OCI-LY7 (cell line): ENCODE measurements around the gene BTRC. TPM values are rescaled to one million over a fixed set of nuclear protein-coding genes. Genes with fewer than 3 reads are reported as not detected.

Experiments
- BruUV-seq: library from RNA; stranded (reverse); fragments of 400-500 nt; replicated peaks from 2 replicates; lab custom pipeline; 2021; lab: Mats Ljungman, UMichigan
- CTCF ChIA-PET: fragments of 300-600 bp; sonication (Branson Sonifier 250); formaldehyde crosslinking; loops from one replicate; lab custom pipeline; 2022; ENCODE audit warnings: antibody characterized with exemption; ENCODE audit not compliant: unreplicated experiment; lab: Charles Lee
- POLR2A ChIA-PET: fragments of 300-600 bp; sonication (Branson Sonifier 250); formaldehyde crosslinking; loops from one replicate; lab custom pipeline; 2022; ENCODE audit warnings: antibody characterized with exemption; lab: Charles Lee
- DNase-seq: peaks from one replicate; pipeline ENCODE4 v3.0.0-alpha.2; 2015; ENCODE audit warnings: low spot score
- H2AFZ ChIP-seq: fragments of 200-600 bp; sonication (generic), shearing (Covaris generic); 2 replicates; pipeline ENCODE4 v1.6.1; 2014; ENCODE audit warnings: mild to moderate bottlenecking, antibody characterized with exemption, low read length, moderate library complexity
- H3K27ac ChIP-seq: fragments of 200-600 bp; sonication (generic); 2 replicates; pipeline ENCODE4 v1.5.1; 2014; ENCODE audit warnings: mixed run types, low read depth, mild to moderate bottlenecking, moderate library complexity, low read length, inconsistent platforms; ENCODE audit not compliant: poor library complexity, severe bottlenecking
- H3K36me3 ChIP-seq: fragments of 200-600 bp; sonication (generic); 2 replicates; pipeline ENCODE4 v1.6.1; 2014; ENCODE audit warnings: mild to moderate bottlenecking, antibody characterized with exemption, low read length, moderate library complexity, mixed read lengths; ENCODE audit not compliant: insufficient read depth
- H3K4me1 ChIP-seq: fragments of 200-600 bp; sonication (generic); 2 replicates; pipeline ENCODE4 v1.5.1; 2014; ENCODE audit warnings: mild to moderate bottlenecking, low read length; ENCODE audit not compliant: insufficient read depth, poor library complexity, severe bottlenecking
- H3K4me2 ChIP-seq: fragments of 200-600 bp; sonication (generic); 2 replicates; pipeline ENCODE4 v1.6.1; 2014; ENCODE audit warnings: mild to moderate bottlenecking, low read length
- H3K4me3 ChIP-seq: fragments of 200-600 bp; sonication (generic); 2 replicates; pipeline ENCODE4 v1.5.1; 2014; ENCODE audit warnings: mild to moderate bottlenecking, low read depth, low read length; ENCODE audit not compliant: poor library complexity, severe bottlenecking
- H3K79me2 ChIP-seq: fragments of 200-600 bp; sonication (generic); 2 replicates; pipeline ENCODE4 v1.6.1; 2016; ENCODE audit warnings: low read depth, mild to moderate bottlenecking, low read length, moderate library complexity, mixed read lengths; ENCODE audit not compliant: insufficient read depth
- H3K9me2 ChIP-seq: fragments of 200-600 bp; sonication (generic); 2 replicates; pipeline ENCODE4 v1.6.1; 2016; ENCODE audit warnings: mild to moderate bottlenecking, low read length, mixed read lengths; ENCODE audit not compliant: insufficient read depth
- H3K9me3 ChIP-seq: fragments of 200-600 bp; sonication (generic); 2 replicates; pipeline ENCODE4 v1.6.1; 2014; ENCODE audit warnings: mild to moderate bottlenecking, mixed run types, low read length, mixed read lengths
- H4K20me1 ChIP-seq: fragments of 200-600 bp; sonication (generic); 2 replicates; pipeline ENCODE4 v1.6.1; 2014; ENCODE audit warnings: mild to moderate bottlenecking, antibody characterized with exemption, low read length, moderate library complexity, mixed read lengths; ENCODE audit not compliant: insufficient read depth
- CTCF ChIP-seq: fragments of 200-600 bp; sonication (generic); conservative IDR thresholded peaks from 2 replicates; pipeline ENCODE4 v1.5.1; 2014; ENCODE audit warnings: mild to moderate bottlenecking, antibody characterized with exemption, low read length, moderate library complexity, mixed read lengths
- EZH2phosphoT487 ChIP-seq: fragments of 200-600 bp; sonication (generic); IDR thresholded peaks from 2 replicates; pipeline ENCODE4 v1.6.1; 2018; ENCODE audit warnings: low read depth, borderline replicate concordance, mild to moderate bottlenecking, mixed run types, antibody characterized with exemption, low read length, moderate library complexity, mixed read lengths
- intact Hi-C: fragments of 100-400 bp; cut with micrococcal nuclease; formaldehyde crosslinking; loops from one replicate; pipeline ENCODE4 v1.10.0; 2022; ENCODE audit not compliant: unreplicated experiment
- total RNA-seq, 2 experiments: library from RNA; depleted of rRNA in 1 of 2; stranded (reverse); fragments of >200 nt in 1 of 2; shearing (Covaris generic) in 1 of 2; gene quantifications; 2 replicates each; pipeline ENCODE4 v1.2.3, GENCODE V29; 2014 to 2022

BTRC gene
- total RNA-seq, 2 experiments from 2014 or later: 6.1 to 17.8 TPM

GRCh38 chr10:101561068-101561915 is 207.3 kb downstream of the BTRC start:
- TF ChIP-seq CTCF (no peak), EZH2phosphoT487 (no peak)
- no peaks in the 10 kb centered on the region for H3K79me2 ChIP-seq
- ChIA-PET CTCF (no interaction called here), POLR2A (no interaction called here)
- H3K4me3 ChIP-seq: no peak overlapping the region
- no peaks in the 10 kb centered on the region for H3K36me3 ChIP-seq
- H2AFZ ChIP-seq: no peak overlapping the region
- H3K4me2 ChIP-seq: no peak overlapping the region
- H3K27ac ChIP-seq: no peak overlapping the region
- no TSS peak for BruUV-seq
- H3K9me3 ChIP-seq: no peaks in the 10 kb centered on the region
- H3K4me1 ChIP-seq: no peaks in the 10 kb centered on the region
- no peaks in the 10 kb centered on the region for H3K9me2 ChIP-seq
- no peaks in the 10 kb centered on the region for H4K20me1 ChIP-seq
- no peak for DNase-seq
- intact Hi-C loops: no loop called here

GRCh38 chr10:101562231-101562630 is 208.3 kb downstream of the BTRC start:
- POLR2A ChIA-PET: no interaction called here
- Histone ChIP-seq H3K9me3 (no peaks in the 10 kb centered on the region), H3K4me1 (no peaks in the 10 kb centered on the region), H2AFZ (no peak overlapping the region), H3K4me3 (no peak overlapping the region), H3K36me3 (no peaks in the 10 kb centered on the region), H4K20me1 (no peaks in the 10 kb centered on the region), H3K4me2 (no peak overlapping the region), H3K79me2 (no peaks in the 10 kb centered on the region), H3K27ac (no peak overlapping the region), H3K9me2 (no peaks in the 10 kb centered on the region)
- no TSS peak for BruUV-seq
- intact Hi-C loops: no loop called here
- TF ChIP-seq EZH2phosphoT487 (no peak), CTCF (no peak)
- no peak for DNase-seq
- CTCF ChIA-PET: no interaction called here

GRCh38 chr10:101563007-101563406 is 209.0 kb downstream of the BTRC start:
- no peak overlapping the region for H3K27ac ChIP-seq
- ChIA-PET POLR2A (no interaction called here), CTCF (no interaction called here)
- H3K9me3 ChIP-seq: no peaks in the 10 kb centered on the region
- no peak overlapping the region for H2AFZ ChIP-seq
- H3K9me2 ChIP-seq: no peaks in the 10 kb centered on the region
- no peak overlapping the region for H3K4me3 ChIP-seq
- no peaks in the 10 kb centered on the region for H3K4me1 ChIP-seq
- H3K4me2 ChIP-seq: no peak overlapping the region
- DNase-seq: no peak
- BruUV-seq: no TSS peak
- no peaks in the 10 kb centered on the region for H3K79me2 ChIP-seq
- no peaks in the 10 kb centered on the region for H4K20me1 ChIP-seq
- TF ChIP-seq CTCF (no peak), EZH2phosphoT487 (no peak)
- intact Hi-C loops: no loop called here
- no peaks in the 10 kb centered on the region for H3K36me3 ChIP-seq
